HG03025 (cell line): Measurements from ENCODE around the gene DHRS7B.
"Not testable (repeated sequence)": the region's sequence is repeated elsewhere in the genome, so short reads cannot be mapped to it uniquely, and the experiment has no call there.

ENCODE experiments used
- ATAC-seq: cut with Tn5 transposase; IDR thresholded peaks from one replicate; pipeline ENCODE4 v1.9.1; 2021; ENCODE audit warnings: mild to moderate bottlenecking, moderate library complexity; ENCODE audit not compliant: unreplicated experiment, low FRiP score

The DHRS7B gene

DNA sequence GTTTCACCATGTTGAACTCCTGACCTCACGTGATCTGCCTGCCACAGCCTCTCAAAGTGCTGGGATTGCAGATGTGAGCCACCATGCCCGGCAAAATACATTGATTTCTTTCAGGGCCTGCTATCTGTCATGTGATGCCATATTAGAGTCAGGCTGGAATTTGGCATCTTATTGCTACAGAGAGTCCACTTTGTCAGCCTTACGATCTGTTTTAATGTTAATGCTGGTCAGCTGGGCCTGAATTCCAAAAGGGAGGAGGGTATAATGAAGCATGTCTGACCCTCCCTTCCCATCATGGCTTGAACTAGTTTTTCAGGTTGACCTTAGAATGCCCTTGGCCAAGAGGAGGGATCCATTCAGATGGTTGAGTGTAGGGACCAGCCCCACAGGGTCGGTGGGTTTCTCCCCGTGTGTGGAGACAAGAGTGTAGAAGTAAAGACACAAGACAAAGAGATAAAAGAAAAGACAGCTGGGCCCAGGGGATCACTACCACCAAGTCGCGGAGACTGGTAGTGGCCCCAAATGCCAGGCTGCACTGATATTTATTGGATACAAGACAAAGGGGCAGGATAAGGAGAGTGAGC is 19.6 kb upstream of the DHRS7B start:
- ATAC-seq = not testable (repeated sequence)

DNA sequence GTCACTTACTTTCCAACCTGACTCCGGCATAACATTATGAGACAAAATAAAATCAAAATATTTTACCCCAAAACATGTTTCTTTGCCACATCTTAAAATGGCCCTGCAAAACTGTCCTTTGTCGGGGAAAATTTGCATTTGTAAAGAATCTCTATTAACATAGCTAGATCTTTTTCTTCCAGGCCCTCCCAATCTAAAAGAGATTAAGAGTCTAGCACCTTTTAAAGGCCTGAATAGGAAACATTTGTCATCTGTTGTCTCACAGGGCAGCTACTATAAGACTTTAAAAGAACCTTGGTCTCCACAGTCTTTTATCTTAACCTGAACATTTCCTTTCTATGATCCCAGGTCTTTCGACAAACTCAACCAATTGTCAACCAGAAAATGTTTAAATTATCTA is 18.1 kb upstream of the DHRS7B start:
- no peak for ATAC-seq

DNA sequence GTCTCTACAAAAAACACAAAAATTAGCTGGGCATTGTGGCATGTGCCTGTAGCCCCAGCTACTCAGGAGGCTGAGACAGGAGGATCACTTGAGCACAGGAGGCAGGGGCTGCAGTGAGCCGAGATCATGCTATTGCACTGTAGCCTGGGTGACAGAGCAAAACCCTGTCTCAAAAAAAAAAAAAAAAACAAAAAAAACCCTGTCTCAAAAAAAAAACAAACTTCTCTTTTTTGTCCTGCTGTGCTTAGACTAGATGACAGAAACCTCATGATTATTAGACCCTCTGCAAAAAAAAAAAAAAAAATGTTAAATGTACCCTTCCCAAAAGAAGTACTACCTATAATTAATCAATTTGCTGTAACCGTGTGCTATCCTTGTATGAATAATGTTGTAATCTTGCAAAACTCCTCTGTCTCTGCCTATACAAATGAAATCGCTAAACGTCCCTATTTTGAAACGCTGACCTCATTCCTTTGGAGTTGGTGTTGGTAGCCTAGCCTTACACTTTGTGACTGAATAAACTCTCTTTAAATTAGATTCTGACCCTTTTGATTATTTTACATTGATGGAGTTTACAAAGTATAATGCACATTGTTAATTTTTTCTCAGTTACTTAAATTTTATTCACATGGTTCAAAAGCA is 13.6 kb upstream of the DHRS7B start:
- ATAC-seq = no peak

DNA sequence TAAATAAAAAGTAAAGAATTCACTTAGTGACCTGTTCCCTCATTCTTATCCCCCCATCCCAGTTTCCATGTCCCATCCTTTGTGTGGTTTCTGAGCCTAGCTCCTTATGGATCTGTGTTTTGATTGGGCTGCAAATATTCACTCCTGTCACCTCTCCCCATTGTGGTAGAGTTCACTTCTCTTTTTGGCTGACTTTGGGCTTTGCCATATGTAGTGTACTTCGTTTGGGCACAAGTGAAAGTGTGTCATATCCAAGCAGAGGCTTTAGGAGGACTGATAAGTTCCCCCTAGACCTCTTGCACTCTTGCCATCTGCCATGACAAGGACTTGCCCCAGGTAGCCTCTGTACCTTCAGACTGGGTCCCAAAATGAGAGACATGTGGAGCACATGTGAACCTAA is 13.0 kb upstream of the DHRS7B start:
- no peak for ATAC-seq

DNA sequence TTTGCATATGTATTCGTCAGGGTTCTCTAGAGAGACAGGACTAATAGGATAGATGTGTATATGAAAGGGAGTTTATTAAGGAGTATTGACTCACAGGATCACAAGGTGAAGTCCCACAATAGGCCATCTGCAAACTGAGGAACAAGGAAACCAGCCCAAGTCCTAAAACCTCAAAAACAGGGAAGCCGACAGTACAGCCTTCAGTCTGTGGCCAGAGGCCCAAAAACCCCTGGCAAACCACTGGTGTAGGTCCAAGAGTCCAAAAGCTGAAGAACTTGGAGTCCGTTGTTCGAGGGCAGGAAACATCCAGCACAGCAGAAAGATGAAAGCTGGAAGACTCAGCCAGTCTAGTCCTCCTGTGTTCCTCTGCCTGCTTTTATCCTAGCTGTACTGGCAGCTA is 12.0 kb upstream of the DHRS7B start:
- not testable (repeated sequence) for ATAC-seq

DNA sequence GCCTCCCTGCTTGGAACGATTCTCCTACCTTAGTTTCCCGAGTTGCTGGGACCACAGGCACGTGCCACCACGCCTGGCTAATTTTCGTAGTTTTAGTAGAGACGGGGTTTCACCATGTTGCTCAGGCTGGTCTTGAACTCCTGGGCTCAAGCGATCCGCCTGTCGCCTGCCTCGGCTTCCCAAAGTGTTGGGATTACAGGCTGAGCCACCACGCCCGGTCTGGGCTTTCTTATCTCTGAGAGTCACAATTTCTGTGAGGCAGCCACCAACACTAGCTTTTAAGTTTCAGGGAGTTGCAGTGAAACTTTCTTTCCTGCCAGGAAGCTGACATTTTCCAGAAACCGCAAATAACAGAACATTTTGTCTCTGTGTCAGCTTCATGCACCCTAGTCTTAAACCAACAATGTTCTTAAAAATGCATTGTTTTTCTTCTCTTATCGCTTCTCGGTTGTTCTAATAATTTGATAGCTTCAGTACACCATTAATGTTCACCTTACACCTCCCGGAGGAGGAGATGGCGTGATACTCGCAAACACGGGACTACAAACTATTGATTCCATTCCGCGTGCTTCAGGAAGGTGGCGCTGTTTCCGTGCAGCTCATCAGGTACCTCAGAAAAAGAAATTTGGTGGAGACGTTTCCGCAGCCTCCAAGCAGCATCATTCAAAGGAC is 7.4 kb upstream of the DHRS7B start:
- ATAC-seq = no peak

DNA sequence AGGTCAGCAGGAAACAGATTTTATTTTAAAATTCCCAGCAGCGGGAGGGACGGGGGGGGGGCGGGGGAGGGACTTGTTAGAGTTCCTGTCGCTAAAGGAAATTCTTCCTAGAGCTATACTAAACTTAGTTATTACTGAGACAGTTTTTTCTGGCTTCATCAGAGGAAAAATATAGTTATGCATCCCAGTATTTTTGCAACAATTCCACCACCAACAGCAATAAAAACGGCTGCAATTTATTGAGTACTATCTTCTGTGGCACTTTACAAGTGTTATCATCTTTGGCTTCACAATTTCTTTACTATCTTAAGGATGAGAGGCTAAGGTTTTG is 6.9 kb upstream of the DHRS7B start:
- no peak for ATAC-seq

DNA sequence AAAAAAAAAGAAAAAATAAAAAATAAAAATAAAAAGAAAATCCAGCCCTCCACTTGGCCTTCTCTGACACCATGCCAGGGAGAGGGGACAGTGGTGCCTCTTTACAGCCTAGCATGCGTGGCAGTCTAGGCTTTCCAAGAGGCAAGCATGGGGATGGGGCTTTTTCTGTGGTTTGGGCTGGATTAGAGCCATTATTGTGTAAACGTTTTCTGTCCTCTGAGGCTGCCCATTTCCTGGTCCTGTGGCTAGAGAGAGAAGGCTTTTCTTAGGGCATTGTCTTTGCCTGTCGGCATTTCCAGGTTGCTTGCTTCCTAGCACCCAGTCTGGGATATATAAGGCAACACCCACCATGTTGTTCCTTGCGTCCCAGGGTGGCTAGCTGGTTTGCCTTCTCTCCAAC is 2.7 kb upstream of the DHRS7B start:
- ATAC-seq = no peak

DNA sequence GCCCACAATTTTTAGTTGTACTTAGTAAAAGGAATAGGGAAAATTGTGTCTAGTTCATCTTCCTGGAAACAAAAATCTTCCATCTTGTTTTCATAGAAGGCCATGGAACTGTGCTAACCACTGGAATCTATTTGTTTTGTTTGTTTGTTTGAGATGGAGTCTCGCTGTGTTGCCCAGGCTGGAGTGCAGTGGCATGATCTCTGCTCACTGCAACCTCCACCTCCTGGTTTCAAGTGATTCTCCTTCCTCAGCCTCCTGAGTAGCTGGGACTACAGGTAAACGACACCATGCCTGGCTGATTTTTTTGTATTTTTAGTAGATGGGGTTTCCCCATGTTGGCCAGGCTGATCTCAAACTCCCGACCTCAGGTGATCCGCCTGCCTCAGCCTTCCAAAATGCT is 2.2 kb upstream of the DHRS7B start:
- ATAC-seq = not testable (repeated sequence)

DNA sequence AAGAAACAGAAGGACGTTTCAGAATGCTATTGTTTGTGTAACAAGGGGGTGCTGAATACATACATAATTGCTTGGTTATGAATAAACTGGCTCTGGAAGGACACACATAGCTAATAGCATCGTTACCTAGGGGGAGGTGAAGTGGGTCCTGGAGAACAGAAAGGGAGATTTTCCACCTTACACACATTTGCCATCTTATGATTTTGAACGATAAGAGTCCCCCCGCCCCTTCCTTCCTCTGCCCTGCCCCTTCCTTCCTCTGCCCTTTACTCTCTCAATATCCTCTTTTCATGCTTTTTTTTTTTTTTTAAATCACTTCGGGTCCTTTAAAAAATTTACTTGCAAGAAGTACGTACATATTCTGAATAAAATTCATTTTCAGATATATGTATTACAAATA is 902 bp upstream of the DHRS7B start:
- ATAC-seq = no peak

DNA sequence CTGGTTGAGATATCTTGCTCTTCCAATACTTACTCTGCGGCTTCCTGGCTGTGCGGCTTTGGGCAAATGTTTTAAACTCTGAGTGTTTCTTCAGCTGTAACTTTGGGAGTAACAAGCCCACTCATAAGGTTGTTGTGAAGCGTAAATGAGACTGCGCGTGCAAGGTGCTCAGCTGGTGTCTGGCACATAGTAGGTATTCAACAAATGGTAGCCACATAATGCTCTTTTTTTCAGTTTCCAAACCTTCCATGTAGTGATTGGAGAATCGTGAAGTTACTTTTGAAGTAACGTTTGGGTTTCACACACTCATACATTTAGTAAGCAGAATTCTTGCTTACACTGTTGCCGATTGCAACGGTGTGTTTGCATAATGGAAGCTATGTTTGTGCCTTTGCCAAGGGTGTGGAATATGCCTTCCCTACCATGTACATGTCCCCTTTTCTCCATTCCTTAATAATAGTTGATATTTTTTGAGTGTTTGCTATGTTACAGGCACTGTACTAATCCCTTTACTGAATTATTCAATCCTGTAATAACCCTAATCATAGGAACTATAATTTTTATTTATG is 829 bp downstream of the DHRS7B start:
- no peak for ATAC-seq

DNA sequence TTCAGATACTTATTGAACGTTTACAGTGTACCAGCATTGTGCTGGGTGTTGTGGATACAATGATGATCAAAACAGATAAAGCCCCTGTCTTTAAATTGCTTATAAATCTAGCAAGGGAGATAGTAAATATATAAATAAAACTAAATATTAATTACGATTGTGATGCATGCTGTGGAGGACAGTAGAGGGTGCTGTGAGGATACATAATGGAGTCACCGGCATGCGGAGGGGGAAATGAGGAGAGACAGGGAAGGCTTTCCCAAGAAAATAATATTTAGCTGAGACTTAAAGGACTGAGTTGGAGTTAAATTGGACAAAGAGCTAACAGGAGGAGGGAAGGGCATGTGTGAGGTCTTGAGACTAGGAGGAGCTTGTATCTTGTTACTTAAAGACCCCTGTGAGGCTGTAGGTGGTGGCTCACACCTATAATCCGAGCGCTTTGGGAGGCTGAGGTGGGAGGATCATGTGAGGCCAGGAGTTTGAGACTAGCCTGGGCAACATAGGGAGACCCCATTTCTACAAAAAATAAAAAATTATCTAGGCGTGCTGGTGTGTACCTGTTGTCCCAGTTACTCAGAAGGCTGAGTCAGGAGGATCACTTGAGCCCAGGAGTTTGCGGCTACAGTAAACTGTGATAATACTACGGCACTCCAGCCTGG is 2.4 kb downstream of the DHRS7B start:
- no peak for ATAC-seq

DNA sequence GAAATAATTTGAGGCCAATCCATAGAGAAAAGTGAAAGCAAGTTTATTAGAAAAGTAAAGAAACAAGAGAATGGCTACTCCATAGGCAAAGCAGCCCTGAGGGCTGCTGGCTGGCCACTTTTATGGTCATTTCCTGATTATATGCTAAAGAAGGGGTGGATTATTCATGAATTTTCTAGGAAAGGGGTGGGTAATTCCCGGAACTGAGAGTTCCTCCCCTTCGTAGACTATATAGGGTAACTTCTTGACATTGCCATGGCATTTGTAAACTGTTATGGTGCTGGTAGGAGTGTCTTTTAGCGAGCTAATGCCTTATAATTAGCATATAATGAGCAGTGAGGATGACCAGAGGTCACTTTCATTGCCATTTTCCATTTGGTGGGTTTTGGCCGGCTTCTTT is 4.4 kb downstream of the DHRS7B start:
- no peak for ATAC-seq

DNA sequence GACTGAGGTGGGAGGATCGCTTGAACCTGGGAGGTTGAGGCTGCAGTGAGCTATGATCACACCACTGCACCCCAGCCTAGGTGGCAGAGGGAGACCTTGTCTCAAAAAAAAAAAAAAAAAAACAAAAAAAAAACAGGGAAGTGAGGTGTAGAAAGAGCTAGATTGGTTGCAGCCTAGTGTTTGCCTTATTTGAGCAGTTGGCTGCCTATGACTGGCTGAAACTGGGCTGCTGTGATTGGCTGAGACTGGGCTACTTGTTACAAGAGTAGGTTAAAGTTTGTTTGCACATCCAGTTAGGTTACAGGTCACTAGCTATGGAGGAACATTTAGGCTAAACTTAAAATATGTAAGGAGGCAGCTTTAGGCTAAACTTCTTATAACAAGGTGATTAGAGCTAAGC is 5.7 kb downstream of the DHRS7B start:
- ATAC-seq = no peak

DNA sequence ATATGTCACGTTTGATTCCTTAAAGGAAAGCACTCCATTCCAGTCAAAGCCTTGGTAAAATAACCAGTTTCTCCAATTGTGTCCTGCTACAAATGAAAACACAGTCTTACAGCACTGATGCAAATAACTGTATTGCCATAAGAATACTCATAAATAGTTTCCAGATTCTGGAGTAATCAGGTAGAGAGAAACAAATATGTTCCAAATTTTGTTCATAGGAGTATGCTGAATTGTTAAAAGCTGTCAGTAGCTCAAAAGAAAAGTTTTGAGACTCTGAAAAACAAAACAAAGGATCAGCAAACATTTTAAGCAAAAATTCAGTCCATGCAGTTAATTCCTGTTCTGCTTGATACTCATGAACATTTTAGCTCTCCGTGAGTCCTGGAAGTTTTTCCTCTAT is 7.8 kb downstream of the DHRS7B start:
- ATAC-seq = no peak

DNA sequence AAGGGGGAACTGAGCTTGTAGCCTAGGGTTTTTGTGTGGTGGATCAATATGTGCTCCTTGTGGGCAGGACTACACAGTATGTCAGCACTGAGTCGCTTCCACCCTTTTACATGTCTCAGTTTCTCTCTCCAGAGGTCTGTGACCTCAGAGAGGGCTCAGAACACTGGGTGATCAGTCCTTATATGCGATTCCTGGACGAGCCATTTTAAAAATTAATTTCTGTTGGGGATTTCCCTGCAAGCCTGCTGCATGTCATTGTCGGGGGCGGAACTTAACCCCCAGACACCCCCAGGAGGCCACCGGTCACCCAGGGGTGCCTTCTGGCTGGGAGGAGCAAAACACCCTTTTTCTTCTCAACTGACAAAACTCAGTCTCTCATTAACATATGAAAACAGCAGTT is 14.1 kb downstream of the DHRS7B start:
- ATAC-seq = no peak

DNA sequence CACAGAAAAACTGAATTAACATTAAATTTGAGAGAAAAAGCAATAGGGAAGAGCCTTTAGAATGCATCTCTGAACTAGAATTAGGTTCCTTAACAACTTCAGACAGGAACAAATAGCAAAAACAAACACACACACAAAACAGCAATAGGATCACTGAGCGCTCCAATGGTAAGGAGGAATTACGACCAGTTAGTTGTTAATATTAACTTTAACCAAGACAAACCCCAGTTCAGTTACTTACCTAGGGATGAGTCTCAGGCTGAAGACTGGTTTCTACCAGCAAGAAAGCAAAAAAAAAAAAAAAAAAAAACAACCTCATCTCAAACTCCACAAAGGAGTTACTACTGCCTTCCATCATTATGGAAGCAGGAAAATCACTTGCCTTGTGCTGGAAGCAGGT is 14.6 kb downstream of the DHRS7B start:
- ATAC-seq = no peak

DNA sequence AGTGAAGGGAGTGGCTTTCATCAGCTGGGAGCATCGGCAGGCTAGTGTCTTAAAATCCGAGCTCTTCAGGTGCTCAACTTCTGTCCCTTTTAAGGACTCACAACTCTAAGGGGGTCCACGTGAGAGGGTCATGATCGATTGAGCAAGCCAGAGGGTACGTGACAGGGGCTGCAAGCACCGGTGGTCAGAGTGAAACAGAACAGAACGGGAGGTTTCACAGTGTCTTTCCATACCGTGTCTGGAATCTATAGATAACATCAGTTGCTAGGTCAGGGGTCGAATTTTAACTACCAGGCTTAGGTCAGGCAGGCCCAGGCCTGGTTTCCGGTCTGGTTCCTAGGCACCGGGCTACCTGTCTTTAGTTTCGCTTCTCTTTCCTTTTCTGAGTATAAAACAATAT is 15.3 kb downstream of the DHRS7B start:
- ATAC-seq = not testable (repeated sequence)

DNA sequence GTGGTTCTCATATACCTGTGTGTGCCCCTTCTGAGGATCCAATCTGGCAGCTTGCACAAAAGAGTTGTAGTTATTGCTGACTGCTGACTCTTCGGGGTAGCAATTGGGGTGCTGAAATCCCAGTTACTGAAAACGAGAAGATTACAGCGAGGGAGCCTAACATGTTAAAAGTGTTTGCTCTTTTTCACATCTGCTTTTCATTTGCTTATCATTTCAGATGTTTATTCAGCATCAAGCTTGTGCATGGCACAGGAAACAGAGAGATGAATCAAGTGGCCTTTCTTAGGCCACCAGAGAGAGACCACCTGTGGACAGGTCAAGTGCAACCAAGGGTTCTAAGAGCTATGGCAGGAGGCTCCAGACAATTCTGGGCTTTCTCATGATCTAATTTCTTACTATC is 16.9 kb downstream of the DHRS7B start:
- no peak for ATAC-seq

DNA sequence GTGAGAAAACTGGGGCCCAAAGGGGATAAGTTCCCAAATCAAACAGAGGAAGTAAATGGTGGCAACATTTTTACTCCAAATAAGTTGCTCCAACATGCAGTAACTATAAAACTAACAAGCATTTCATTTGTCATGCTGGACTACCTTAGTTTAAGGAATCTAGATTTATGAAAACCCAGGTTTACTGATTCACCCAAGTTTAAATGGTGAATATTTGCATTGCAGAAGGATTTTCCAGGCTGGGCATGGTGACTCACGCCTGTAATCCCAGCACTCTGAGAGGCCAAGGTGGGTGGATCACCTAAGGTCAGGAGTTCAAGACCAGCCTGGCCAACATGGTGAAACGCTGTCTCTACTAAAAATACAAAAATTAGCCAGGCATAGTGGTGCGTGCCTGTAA is 17.5 kb downstream of the DHRS7B start:
- not testable (repeated sequence) for ATAC-seq

DNA sequence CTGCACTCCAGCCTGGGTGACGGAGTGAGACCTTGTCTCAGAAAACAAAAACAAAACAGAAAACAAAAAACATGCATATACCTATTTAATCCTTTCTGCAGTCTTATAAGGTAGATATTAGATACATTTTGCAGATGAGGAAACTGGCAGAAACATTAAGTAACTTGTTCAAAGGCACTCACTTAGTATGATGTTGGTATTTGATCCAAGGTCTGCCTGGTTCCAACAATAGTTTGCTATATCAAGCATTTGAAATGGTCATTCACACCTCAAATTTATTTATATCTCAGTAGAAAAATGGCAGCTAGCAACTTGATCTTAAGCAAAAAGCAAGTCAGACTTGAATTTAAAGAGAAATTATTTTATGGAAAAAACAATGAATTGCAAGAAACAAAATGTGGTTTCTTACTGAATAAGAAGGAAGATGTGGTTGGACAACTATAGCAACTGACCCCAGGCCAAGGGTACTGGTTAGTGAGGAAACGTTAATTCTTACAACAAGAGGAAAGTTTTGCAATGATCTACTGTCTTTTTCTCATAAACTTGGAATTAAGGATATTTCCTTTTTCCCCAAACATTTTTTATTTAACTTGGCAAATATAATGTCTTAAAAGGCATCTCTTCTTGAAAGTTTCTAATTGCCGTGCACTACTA is 19.7 kb downstream of the DHRS7B start:
- no peak for ATAC-seq
